CD4-positive, alpha-beta T cell treated with Interleukin-10 for 1 hour (primary cell): ENCODE data around the gene CEP57L1.
"Not testable (repeated sequence)": the region's sequence is repeated elsewhere in the genome, so short reads cannot be mapped to it uniquely, and the experiment has no call there.

Experiments used
- DNase-seq: peaks from one replicate; pipeline ENCODE4 v3.0.0-alpha.2; 2020

The CEP57L1 gene

DNA sequence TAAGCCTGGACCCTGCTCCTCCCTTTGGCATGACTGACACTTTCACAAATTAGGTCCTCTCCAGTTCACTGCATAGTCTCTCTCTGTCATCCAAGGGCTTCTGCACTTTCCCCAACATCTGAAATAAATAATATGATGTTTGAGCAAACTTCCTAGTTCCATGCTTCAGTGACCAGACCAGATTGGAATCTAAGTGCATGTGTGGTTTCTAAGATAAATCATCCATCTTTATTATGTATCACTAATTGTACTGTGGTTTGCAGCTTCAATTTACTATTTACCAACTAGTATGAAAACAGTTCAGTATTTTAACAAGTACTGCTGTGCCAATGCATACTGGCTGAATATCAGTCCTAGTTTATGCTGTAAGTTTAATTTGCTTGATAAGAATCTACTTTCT is 19.4 kb upstream of the CEP57L1 start:
- no peak for DNase-seq

DNA sequence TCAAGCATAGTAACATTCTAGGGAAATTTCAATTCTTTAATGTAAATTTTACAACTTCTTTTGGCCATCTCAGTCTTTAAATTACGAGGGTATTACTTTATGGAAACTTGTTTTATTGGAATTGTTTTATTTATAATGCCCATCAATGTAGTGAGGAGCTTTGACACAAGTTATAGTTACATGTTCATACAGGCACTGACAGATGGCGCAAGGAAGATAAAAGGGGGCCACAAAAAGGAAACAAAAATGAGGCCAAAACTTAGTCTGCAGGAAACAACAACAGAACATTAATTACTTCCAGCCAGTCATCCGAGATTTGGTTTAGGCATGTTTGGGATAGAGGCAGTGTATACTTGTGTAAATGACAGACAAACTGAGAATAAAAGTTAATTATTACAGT is 18.9 kb upstream of the CEP57L1 start:
- DNase-seq, result no peak

DNA sequence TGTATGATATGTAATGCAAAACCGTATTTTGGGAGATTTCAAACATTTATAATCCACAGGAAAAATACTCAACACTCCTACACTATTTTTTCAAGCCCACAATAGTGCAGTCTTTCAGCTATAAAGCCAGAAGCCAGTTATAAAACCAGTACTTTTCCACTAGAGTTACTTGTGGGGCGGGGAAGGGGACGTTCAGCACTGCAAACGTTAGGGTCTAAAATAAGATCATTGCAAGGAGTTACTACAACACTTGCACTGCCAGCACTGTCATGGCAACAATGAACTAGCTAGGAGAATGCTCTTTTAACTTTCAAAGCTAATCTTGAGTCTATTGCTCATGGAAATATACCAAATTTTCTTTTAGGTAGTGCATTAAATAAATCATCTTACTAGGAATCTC is 15.3 kb upstream of the CEP57L1 start:
- no peak for DNase-seq

DNA sequence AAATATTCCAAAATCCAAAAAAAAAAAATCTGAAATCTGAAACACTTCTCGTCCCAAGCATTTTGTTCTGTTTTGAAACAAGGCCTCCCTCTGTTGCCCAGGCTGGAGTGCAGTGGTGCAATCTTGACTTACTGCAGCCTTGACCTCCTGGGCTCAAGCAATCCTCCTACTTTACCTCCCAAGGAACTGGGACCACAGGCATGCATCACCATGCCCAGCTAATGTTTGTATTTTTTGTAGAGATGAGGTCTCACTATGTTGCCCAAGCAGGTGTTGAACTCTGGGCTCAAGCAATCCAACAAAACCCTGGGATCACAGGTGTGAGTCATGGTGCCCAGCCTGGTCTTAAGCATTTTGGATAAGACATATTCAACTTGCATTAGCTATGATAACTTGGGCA is 14.3 kb upstream of the CEP57L1 start:
- DNase-seq, result no peak

DNA sequence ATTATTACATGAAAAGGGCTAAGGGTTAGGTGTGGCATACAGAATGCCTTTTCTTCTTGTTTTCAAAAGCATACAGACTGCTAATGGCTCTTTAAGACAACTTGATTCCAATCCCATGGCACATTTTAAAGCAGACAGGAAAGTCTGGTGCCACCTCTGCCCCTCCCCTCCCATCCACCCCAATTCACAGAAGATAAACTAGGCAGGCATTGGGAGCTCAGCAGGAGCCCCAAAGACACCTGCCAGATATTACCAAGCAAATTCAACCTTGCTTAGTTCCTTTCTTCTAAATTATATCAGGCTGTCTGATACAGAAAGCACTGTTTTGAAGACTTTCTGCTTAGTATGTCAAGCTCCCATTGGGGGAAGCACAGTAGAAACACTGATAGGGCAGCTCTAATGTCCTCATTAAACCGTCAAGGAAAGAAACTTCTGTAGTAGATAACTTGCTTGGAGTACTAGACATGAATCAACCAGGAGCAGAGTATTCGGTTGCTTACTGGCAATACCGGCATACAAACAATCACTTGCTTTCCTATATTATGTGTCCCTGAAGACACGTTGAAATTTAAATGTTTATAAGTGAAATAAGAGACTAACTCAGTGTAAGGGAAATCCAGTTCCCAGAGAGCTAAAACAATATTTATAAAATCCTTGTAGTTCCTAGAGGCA is 13.7 kb upstream of the CEP57L1 start:
- no peak for DNase-seq

DNA sequence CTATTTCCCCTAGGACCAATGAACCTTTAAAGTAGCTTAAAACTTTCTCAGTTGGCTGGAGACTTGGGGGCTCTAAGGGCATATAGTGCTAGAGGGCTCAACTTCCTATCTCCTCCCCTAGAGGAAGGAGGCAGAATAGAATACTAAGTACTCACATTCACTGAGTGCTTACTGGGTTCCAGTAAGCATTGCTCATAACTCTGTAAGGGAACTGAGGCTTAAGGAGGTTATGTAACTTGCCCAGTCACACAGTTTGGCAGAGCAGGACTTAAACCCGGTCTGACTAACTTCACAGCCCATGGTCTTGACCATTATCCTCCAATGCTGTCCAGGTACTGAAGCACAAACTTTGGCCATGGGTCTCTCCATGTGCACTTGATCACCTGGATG is 13.1 kb upstream of the CEP57L1 start:
- no peak for DNase-seq

DNA sequence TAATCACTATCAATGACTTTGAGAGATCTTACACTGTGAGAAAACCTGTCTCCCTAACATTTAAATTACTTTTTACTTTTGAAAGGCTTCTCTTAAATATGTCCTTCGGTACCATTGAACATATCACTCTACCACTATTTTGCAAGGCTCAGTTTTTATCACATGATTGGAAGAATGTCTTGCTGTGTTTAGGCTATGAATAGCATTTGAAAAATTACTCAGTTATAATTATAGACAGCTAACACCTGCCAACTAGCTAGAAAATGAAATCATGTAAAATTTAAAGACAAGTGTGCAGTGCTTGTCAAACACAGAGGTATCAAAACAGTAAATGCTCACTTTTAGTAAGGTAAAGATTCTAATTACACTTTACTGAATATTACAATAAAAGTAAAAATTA is 11.7 kb upstream of the CEP57L1 start:
- no peak for DNase-seq

DNA sequence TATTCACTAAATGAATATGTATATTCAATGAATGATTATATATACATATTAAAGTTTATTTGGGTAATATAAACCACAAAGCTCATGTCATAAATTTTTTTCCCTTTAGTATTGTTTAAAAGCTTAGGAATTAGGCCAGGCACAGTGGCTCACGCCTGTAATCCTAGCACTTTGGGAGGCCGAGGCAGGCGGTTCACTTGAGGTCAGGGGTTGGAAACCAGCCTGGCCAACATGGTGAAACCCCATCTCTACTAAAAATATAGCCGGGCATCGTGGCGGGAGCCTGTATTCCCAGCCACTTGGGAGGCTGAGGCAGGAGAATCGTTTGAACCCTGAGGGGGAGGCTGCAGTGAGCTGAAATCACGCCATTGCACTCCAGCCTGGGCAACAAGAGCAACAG is 11.2 kb upstream of the CEP57L1 start:
- not testable (repeated sequence) for DNase-seq

DNA sequence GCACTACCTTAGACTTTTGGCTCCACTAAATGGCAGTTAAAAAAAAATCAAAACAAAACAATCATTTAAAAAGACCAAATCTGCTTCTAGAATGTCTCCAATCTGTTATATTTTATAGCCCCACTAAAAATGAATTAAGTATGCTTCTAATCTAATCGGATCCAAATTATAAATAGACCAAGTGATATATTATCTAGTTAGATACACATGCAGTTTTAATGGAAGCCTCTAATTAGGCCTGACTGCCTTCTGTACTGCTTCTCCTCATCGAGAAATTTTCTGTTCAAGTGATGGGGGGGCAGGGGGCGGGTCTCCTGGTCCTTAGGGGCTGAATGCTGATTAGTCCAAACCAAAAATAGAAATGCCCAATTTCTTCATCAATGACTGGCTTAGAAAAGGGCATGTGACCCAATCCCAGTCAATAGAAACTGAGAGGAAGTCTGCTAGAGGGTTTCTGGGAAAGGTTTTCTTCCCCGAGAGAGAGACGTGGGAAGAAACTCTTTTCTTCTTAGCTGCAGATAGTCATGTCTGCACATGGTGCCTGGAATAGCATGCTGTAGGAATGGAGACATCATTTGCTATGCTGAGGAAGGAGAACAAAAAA is 7.5 kb upstream of the CEP57L1 start:
- DNase-seq, result no peak

DNA sequence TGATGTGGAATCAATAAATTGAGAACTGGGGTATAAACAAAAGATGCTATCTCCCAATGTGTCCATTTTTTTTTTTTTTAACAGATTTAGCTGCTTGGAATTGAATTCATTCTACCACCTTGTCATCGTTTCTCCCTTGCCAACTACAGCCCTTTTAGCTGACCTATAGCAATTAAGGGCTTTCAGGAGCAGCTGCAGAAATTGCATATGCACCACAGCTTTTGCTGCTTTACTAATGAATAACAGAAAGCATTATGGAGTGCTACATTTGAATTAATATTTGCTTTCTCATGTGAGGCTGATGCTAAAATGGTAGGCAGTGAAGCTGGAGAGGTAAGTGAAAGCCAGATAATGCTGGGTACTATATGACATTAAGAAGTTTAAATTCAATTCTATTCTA is 6.3 kb upstream of the CEP57L1 start:
- no peak for DNase-seq

DNA sequence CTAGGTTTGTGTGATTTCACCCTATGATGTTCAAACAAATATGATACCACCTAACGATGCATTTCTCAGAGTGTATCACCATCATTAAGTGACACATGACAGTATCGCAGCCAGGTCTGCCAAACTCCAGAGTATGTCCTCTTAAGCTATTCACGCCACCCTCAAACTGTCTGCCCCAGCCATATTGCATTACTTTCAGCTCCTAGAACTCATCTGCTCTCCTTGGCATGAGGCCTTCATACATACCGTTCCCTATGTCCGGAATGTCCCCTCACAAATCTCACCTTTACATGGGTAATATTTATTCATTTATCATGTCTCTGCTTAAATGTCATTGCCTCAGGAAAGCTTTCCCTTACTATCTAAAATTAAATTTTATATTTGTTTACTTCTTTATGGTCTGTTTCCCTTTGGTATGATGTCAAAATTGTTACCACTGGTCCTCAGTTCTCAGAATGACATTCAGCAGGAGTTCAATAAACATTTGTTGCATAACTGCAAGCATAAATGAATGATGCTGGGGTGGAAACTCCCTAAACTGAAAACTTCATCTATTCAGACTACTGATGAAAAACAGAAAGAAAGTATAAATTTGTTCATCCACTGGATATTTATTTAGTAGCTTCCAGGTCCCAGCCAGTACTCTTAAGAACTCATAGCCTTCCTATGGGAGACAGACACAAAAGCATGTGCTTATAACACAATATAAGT is 3.8 kb upstream of the CEP57L1 start:
- DNase-seq, result no peak

DNA sequence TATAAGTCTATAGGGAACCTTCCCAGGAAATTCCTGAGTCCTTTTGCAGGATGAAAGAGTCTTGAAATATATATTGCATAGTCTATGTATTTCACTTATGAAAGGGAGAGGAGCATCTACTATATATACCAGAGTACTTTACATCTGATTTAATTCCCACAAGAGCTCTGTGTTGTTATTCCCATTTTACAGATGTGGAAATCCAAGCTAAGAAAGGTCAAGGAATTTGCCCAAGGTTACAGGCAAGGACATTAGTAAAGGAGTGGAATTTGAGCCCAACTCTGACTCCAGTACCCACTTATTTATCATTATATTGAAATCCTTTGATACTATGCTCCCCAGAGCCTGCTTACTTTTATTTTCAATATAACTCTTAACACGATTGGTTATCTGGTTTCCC is 3.2 kb upstream of the CEP57L1 start:
- no peak for DNase-seq

DNA sequence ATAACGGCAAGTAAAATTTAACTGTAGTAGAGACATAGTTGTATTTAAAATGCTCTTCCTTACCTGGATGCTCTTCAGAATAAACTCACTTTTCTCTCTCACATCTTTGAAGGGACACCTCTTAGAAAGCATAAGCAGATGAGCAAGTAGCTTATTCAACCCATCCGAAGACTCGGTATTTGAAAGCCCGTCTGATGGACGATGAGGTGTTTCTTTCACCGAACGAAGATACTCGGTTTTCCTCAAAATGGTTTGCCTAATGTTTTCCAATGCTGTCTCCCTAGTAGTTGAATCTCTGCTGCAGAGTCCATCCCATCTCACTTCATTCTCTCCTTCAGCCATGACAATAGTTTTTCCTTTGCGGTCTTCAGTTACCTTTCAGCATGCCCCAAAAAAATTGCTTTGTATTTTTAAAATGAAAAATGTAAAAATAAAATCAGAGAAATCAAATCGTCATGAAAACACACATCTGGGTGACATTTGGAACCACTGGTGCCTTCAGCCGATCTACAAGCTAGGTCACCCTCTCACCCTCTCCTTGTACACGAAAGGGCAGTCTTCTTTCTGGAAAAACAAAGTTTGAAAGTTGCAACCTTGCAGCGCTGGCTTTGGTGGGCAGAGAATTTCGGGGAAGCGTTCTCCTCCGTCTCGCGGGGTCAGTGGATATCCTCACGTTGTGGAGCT is 1.4 kb upstream of the CEP57L1 start:
- DNase-seq, result peak; percentile 10

DNA sequence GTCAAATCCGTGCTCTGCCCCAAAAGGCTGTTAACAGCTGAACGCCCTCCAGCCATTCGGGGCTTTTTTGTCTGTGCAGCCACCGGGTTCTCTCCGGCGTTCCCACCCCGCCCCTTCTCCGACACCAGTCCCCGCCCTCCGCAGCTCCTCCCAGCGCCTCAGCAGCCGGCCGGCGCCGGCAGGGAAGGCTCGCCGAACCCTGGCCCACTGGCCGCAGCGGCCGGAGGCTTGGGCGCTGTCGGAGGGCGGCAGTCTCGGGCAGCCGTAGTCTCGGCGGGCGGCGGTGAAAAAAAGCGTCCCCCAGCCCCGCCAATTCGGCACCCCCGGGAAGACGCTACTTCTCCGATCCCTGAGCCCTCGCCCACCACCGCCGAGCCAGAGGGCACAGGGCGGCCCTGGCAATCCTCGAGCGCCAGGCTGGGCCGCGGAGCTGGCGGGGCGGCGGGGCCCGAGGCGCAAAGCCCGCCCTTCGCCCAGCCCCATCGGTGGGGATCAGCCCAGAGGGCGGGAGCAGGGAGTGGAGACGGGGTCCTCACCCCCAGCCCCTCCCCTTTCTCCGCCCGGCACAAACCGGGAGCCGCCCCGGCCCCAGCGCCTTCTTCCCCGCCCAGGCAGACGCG is 781 bp upstream of the CEP57L1 start, which contains the start of gene SESN1:
TSS of gene SESN1 (minus strand) at position 431 of the 620 bp plus-strand sequence. CDS start 773 bp downstream, outside the sequence.
- peak; percentile 88 for DNase-seq

DNA sequence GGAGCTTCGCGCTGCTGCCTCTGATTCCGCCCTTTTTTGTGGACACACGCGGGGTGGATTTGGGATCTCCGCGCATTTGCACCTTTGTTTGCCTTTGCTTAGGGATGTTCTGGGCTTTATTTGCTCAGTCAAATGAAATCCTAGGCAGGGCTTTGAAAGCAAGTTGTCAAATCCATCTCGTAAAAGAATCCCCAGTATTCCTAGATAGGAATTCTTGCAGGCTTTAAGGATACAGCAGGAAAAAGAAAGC is 453 bp downstream of the CEP57L1 start:
- DNase-seq, result no peak

DNA sequence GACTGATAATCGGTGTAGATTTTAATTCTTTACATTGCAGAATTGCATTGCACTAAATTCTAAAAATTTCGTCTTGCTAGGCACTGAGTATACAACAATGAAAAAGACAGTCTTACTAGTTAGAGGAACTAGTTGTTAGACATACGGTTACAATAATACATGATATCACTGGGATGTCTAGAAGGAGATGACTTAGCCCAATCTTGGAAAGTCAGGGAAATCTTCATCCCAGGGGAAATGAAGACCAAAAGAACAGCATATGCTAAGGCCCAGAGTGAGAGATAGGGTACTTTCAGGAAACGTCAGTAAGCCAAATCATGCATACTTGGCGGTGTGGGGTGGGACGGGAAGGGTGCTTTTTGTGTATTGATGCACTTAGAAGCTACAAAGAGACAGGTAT is 901 bp downstream of the CEP57L1 start:
- DNase-seq, result no peak

DNA sequence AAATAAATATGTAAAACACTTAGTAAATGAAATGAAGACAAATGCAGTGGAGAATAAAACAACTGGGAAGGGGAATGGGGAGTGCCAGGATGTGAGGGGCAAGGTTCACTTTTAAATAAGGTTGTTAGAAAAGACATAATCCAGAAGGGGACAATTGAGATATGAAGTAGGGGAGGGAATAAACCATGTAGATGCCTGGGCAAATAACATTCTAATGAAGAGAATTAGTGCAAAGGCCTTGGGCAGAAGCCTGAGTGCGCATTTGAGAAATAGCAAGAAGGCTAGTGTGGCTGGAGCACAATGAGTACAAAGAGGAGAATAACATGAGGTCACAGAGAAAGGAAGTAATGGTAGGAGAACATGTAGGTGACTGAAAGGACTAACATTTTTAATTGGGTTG is 2.4 kb downstream of the CEP57L1 start:
- no peak for DNase-seq

DNA sequence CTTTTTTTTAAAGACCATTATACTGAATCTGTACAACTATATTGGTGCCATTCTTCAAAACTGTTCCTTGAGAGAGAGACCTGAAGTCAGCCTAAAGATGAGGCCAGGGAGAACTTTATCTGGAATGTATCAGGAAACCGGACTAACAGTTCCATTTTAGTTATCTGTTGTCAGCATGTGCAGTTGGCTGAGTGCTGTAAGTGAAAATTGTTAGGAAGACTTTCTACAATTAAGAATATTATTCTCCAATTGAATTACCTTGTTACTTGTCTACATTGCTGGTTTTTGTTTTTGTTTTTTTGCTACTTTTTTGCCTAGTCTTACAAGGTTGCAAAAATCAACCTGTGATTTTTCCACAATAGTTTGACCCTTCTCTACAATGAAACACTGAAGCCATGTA is 7.5 kb downstream of the CEP57L1 start:
- no peak for DNase-seq

DNA sequence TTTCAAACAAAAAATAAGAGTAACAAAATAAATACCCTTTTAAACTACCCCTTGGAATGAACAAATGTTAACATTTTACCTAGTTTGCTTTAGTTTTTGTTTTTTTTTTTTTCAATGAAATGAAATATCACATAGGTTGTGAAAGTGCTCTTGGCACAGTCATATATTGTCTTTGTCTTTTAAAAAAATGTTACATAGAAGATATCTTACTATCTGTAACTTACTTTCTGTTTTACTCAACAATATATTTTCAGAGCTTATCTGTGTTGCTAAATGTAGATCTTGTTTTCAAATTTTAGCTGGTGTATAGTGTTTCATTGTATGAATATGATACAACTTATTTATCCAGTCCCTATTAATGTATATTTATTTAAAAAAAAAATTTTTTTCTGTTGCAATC is 8.6 kb downstream of the CEP57L1 start:
- DNase-seq, result no peak

DNA sequence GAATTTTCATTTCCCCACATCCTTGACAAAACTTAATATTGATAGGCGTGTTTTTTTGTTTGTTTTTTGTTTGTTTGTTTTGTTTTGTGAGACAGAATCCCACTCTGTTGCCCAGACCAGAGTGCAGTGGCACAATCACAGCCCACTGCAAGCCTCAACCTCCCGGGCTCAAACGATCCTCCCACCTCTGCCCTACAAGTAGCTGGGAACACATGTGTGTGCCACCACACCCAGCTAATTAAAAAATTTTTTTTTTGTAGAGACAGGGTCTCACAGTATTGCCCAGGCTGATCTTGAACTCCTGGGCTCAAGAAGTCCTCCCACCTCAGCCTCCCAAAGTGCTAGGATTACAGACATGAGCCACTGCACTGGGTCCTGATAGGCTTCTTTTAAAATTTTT is 9.2 kb downstream of the CEP57L1 start:
- no peak for DNase-seq

DNA sequence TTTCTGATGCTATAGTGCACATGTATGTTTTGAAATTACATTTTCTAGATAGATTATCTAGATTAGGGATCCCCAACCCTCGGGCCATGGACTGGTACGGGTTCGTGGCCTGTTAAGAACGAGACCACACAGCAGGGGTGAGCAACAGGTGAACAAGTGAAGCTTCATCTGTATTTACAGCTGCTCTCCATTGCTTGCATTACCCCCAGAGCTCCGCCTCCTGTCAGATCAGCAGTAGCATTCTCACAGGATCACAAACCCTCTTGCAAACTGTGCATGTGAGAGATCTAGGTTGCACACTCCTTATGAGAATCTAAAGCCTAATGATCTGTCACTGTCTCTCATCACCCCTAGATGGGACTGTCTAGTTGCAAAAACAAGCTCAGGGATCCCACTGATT is 10.4 kb downstream of the CEP57L1 start:
- DNase-seq, result no peak

DNA sequence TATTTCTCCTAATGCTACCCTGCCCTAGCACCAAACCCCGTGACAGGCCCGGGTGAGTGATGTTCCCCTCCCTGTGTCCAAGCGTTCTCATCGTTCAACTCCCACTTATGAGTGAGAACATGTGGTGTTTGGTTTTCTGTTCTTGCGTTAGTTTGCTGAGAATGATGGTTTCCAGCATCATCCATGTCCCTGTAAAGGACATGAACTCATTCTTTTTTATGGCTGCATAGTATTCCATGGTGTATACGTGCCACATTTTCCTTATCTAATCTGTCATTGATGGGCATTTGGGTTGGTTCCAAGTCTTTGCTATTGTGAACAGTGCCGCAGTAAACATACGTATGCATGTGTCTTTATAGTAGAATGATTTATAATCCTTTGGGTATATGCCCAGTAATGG is 14.4 kb downstream of the CEP57L1 start:
- not testable (repeated sequence) for DNase-seq

DNA sequence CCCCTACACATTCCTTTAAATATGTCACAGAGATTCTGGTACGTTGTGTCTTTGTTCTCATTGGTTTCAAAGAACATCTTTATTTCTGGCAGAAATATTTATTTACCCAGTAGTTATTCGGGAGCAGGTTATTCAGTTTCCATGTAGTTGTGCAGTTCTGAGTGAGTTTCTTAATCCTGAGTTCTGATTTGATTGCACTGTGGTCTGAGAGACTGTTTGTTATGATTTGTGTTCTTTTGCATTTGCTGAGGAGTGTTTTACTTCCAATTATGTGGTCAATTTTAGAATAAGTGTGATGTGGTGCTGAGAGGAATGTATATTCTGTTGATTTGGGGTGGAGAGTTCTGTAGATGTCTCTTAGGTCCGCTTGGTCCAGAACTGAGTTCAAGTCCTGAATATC is 17.4 kb downstream of the CEP57L1 start:
- not testable (repeated sequence) for DNase-seq
